Measurements from ENCODE around the gene PARVB. TPM values are rescaled to one million over a fixed set of nuclear protein-coding genes. Genes with fewer than 3 reads are reported as not detected.

PARVB gene
- total RNA-seq, 4 donors from 2014 or later, result 3.3 to 20.8 (median 11.7) TPM

- WGBS, 2 donors, result 87 to 99% methylated on average over 5 to 6 of the region's 7 CpGs
- H3K27me3 ChIP-seq, result no peaks in the 10 kb centered on the region
- TF ChIP-seq, protein P1, sequence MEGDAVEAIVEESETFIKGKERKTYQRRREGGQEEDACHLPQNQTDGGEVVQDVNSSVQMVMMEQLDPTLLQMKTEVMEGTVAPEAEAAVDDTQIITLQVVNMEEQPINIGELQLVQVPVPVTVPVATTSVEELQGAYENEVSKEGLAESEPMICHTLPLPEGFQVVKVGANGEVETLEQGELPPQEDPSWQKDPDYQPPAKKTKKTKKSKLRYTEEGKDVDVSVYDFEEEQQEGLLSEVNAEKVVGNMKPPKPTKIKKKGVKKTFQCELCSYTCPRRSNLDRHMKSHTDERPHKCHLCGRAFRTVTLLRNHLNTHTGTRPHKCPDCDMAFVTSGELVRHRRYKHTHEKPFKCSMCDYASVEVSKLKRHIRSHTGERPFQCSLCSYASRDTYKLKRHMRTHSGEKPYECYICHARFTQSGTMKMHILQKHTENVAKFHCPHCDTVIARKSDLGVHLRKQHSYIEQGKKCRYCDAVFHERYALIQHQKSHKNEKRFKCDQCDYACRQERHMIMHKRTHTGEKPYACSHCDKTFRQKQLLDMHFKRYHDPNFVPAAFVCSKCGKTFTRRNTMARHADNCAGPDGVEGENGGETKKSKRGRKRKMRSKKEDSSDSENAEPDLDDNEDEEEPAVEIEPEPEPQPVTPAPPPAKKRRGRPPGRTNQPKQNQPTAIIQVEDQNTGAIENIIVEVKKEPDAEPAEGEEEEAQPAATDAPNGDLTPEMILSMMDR (IDR thresholded peaks at IDR 0.05), result no peak
- TF ChIP-seq POLR2A (IDR thresholded peaks at IDR 0.05), result no peak
- no peaks in the 10 kb centered on the region for H3K9me3 ChIP-seq
- H3K4me1 ChIP-seq, result no peaks in the 10 kb centered on the region
- H3K4me3 ChIP-seq, result no peak overlapping the region
- DNase-seq, result no peak
- intact Hi-C loops (cut with DNase I), result no loop called here
- peaks cover 33 to 99% (median 44%) of the 10 kb centered on the region in 3 donors for H3K36me3 ChIP-seq
- no peak overlapping the region for H3K27ac ChIP-seq
Observed at GRCh38 chr22:43980579-43980978, 43.5 kb upstream of the PARVB start.

- no peak overlapping the region for H3K27ac ChIP-seq
- 89 to 94% methylated on average over 5 to 9 of the region's 17 CpGs for WGBS, 2 donors
- no peaks in the 10 kb centered on the region for H3K27me3 ChIP-seq
- no peaks in the 10 kb centered on the region for H3K4me1 ChIP-seq
- H3K4me3 ChIP-seq, result no peak overlapping the region
- no peaks in the 10 kb centered on the region for H3K9me3 ChIP-seq
- TF ChIP-seq, protein P1 (IDR thresholded peaks at IDR 0.05), result no peak
- no peak for TF ChIP-seq POLR2A (IDR thresholded peaks at IDR 0.05)
- intact Hi-C loops (cut with DNase I), result no loop called here
- peaks cover 31 to 99% (median 43%) of the 10 kb centered on the region in 3 donors for H3K36me3 ChIP-seq
- DNase-seq, result no peak
Observed at GRCh38 chr22:43980996-43981395, 43.1 kb upstream of the PARVB start.

DNA sequence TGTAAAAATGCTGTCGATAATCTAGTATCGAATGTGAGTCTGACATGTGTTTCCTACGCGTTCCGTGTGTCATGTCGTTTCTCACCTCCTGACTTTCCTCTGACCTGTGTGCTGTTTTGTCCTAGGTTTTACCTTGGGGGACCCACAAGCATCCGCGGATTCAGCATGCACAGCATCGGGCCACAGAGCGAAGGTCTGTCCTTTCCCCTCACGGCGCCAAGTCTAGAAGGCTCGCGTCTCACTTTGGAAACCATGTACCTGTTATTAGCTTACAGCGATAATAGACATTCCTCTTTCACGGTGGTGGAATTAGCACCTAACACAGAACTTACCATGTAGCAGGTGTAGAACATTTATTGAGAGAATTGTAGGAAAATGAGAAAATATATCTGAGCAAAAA, 40.3 kb upstream of the PARVB start:
- intact Hi-C loops (cut with DNase I), result no loop called here
- H3K9me3 ChIP-seq, result no peaks in the 10 kb centered on the region
- no peak for TF ChIP-seq POLR2A (IDR thresholded peaks at IDR 0.05)
- TF ChIP-seq, protein P1 (IDR thresholded peaks at IDR 0.05), result no peak
- DNase-seq, result no peak
- no peaks in the 10 kb centered on the region for H3K27me3 ChIP-seq
- no peak overlapping the region for H3K27ac ChIP-seq
- H3K4me3 ChIP-seq, result no peak overlapping the region
- 94 to 96% methylated on average over 13 to 16 of the region's 16 CpGs for WGBS, 2 donors
- no peaks in the 10 kb centered on the region for H3K4me1 ChIP-seq
- peaks cover 17 to 100% (median 26%) of the 10 kb centered on the region in 3 donors for H3K36me3 ChIP-seq

DNA sequence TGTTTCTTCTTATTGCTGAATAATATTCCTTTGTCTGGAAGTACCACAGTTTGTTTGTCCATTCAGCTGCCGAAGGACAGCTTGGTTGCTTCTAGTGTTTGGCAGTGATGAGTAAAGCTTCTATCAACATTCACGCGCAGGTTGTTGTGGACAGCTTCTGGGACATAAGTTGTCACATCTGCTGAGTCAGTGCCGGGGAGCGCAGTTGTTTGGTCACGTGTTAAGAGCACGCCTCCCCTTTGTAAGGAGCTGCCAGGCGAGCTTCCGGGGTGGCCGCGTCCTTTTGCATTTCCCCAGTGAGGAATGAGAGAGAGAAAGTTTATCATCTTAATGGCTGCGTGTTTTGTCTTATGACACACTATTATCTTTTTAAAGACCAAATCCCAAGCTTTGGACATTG, 38.6 kb upstream of the PARVB start:
- 86 to 91% methylated on average over 12 of the region's 12 CpGs for WGBS, 2 donors
- Histone ChIP-seq H3K27ac (no peak overlapping the region), H3K27me3 (no peaks in the 10 kb centered on the region), H3K9me3 (no peaks in the 10 kb centered on the region), H3K36me3 (peaks cover 11 to 100% (median 22%) of the 10 kb centered on the region in 3 donors), H3K4me1 (no peaks in the 10 kb centered on the region), H3K4me3 (no peak overlapping the region)
- intact Hi-C loops (cut with DNase I), result no loop called here
- DNase-seq, result no peak
- TF ChIP-seq POLR2A (IDR thresholded peaks at IDR 0.05), result no peak
- TF ChIP-seq, protein P1 (IDR thresholded peaks at IDR 0.05), result no peak

GRCh38 chr22:43988116-43988820, 35.8 kb upstream of the PARVB start:
- no peaks in the 10 kb centered on the region for H3K9me3 ChIP-seq
- H3K27me3 ChIP-seq, result no peaks in the 10 kb centered on the region
- no peak overlapping the region for H3K27ac ChIP-seq
- H3K4me3 ChIP-seq, result no peak overlapping the region
- intact Hi-C loops (cut with DNase I), result no loop called here
- H3K36me3 ChIP-seq, result peaks cover 15 to 99% (median 26%) of the 10 kb centered on the region in 3 donors
- no peak for DNase-seq
- TF ChIP-seq, protein P1 (IDR thresholded peaks at IDR 0.05), result no peak
- TF ChIP-seq POLR2A (IDR thresholded peaks at IDR 0.05), result no peak
- 73 to 78% methylated on average over 8 of the region's 8 CpGs for WGBS, 2 donors
- H3K4me1 ChIP-seq, result peaks cover 0 to 5% (median under 1%) of the 10 kb centered on the region in 3 donors

Data from esophagus squamous epithelium (tissue), 5 donors.